GM20000 (cell line): ENCODE measurements around the gene CTNND1.

Source experiments
- DNase-seq: peaks from one replicate; pipeline ENCODE4 v3.0.0; 2012; ENCODE audit warnings: low spot score
- CTCF ChIP-seq: IDR thresholded peaks from 2 replicates; pipeline ENCODE4 v1.5.1; 2012; ENCODE audit warnings: mild to moderate bottlenecking, control low read depth; ENCODE audit errors: extremely low read depth, missing control alignments

The CTNND1 gene

GRCh38 chr11:57776031-57776521 lies 14.5 kb downstream of the CTNND1 start:
- no peak for TF ChIP-seq CTCF
- DNase-seq, result no peak

- no peak for TF ChIP-seq CTCF
- no peak for DNase-seq
Observed at GRCh38 chr11:57776577-57777210, 15.1 kb downstream of the CTNND1 start.

- no peak for DNase-seq
- TF ChIP-seq CTCF, result no peak
Observed at GRCh38 chr11:57777969-57778317, 16.3 kb downstream of the CTNND1 start.

GRCh38 chr11:57778318-57779037 lies 16.9 kb downstream of the CTNND1 start:
- TF ChIP-seq CTCF, result no peak
- no peak for DNase-seq

GRCh38 chr11:57779276-57779675 lies 17.7 kb downstream of the CTNND1 start:
- no peak for TF ChIP-seq CTCF
- DNase-seq, result no peak

- no peak for TF ChIP-seq CTCF
- no peak for DNase-seq
Observed at GRCh38 chr11:57781529-57781943, 19.9 kb downstream of the CTNND1 start.

- DNase-seq, result no peak
Observed at GRCh38 chr11:57785072-57785471, 23.5 kb downstream of the CTNND1 start.

More at GRCh38 chr11:57785072-57785471, 23.5 kb downstream of the CTNND1 start:
- no peak for TF ChIP-seq CTCF
